Kidney capillary endothelial cell (primary cell): ENCODE measurements around the gene CDC14A.
A peak's percentile ranks its signal among the peaks of the same experiment; 100 is the strongest.

Source experiments
- DNase-seq: peaks from one replicate; pipeline ENCODE4 v3.0.0-alpha.2; 2018; ENCODE audit warnings: low spot score

CDC14A gene

GRCh38 chr1:100449477-100449876 is 97.2 kb downstream of the CDC14A start:
- DNase-seq: no peak

GRCh38 chr1:100452641-100453040 is 100.3 kb downstream of the CDC14A start:
- no peak for DNase-seq

GRCh38 chr1:100455478-100456072 is 103.3 kb downstream of the CDC14A start:
- DNase-seq: no peak

- DNase-seq: peak; percentile 42
Measured at GRCh38 chr1:100456880-100457279, 104.6 kb downstream of the CDC14A start.

GRCh38 chr1:100457683-100458082 is 105.4 kb downstream of the CDC14A start:
- DNase-seq: no peak

GRCh38 chr1:100458661-100459357 is 106.5 kb downstream of the CDC14A start:
- DNase-seq: no peak

GRCh38 chr1:100459358-100460114 is 107.2 kb downstream of the CDC14A start:
- peak; percentile 71 for DNase-seq

GRCh38 chr1:100461222-100461621 is 108.9 kb downstream of the CDC14A start:
- no peak for DNase-seq

GRCh38 chr1:100462326-100463025 is 110.2 kb downstream of the CDC14A start:
- no peak for DNase-seq

- peak; percentile 30 for DNase-seq
Measured at GRCh38 chr1:100463791-100464424, 111.6 kb downstream of the CDC14A start.

- no peak for DNase-seq
Measured at GRCh38 chr1:100469578-100469977, 117.3 kb downstream of the CDC14A start.

- no peak for DNase-seq
Measured at GRCh38 chr1:100474834-100475233, 122.5 kb downstream of the CDC14A start.

GRCh38 chr1:100476735-100477290 is 124.5 kb downstream of the CDC14A start:
- DNase-seq: no peak

- no peak for DNase-seq
Measured at GRCh38 chr1:100478816-100479215, 126.5 kb downstream of the CDC14A start.

GRCh38 chr1:100479620-100480338 is 127.5 kb downstream of the CDC14A start:
- DNase-seq: no peak

- DNase-seq: no peak
Measured at GRCh38 chr1:100481303-100481702, 129.0 kb downstream of the CDC14A start.

GRCh38 chr1:100482167-100482566 is 129.9 kb downstream of the CDC14A start:
- DNase-seq: no peak

- DNase-seq: no peak
Measured at GRCh38 chr1:100482748-100483147, 130.4 kb downstream of the CDC14A start.

GRCh38 chr1:100483230-100483629 is 130.9 kb downstream of the CDC14A start:
- DNase-seq: no peak

GRCh38 chr1:100485855-100486258 is 133.6 kb downstream of the CDC14A start:
- DNase-seq: no peak
